ENCODE results near the gene THUMPD2.

- no peak for TF ChIP-seq POLR2A (IDR thresholded peaks at IDR 0.05)
- no peak for TF ChIP-seq CTCF (IDR thresholded peaks at IDR 0.05 in 4 of 5, conservative IDR thresholded peaks at IDR 0.05 in 1 of 5)
These were observed 24.8 kb upstream of the THUMPD2 start for GRCh38 chr2:39803839-39804238.

All from gastrocnemius medialis (tissue), 4 donors.